Measurements from ENCODE around the gene KNOP1.

GRCh38 chr16:19748389-19749168 is 30.6 kb upstream of the KNOP1 start:
- TF ChIP-seq CTCF (IDR thresholded peaks at IDR 0.05 in 4 of 5, conservative IDR thresholded peaks at IDR 0.05 in 1 of 5) (no peak), POLR2A (IDR thresholded peaks at IDR 0.05) (no peak)
